CD4-positive, alpha-beta T cell treated with Interleukin-6 at 100 ng/mL for 8 hours (primary cell): ENCODE results near the gene JMJD4.
A peak's percentile ranks its signal among the peaks of the same experiment; 100 is the strongest.

Source experiments
- DNase-seq: peaks from one replicate; pipeline ENCODE4 v3.0.0-alpha.2; 2020; ENCODE audit warnings: mixed read lengths, low spot score

Gene JMJD4

GRCh38 chr1:227734856-227735538 is at the start of gene JMJD4, which contains the start of gene SNAP47:
JMJD4 (minus strand) TSS chr1:227735302; CDS start chr1:227735273, 29 bp downstream.
SNAP47 (plus strand) TSS chr1:227735435; CDS start chr1:227747737, 12,302 bp downstream.
- peak; percentile 91 for DNase-seq

- DNase-seq = no peak
Measured at GRCh38 chr1:227782226-227782625, 47.1 kb upstream of the JMJD4 start.

- DNase-seq = no peak
Measured at GRCh38 chr1:227781314-227781930, 46.3 kb upstream of the JMJD4 start.

GRCh38 chr1:227780101-227781044 is 45.3 kb upstream of the JMJD4 start:
- no peak for DNase-seq

- DNase-seq = no peak
Measured at GRCh38 chr1:227779685-227780084, 44.6 kb upstream of the JMJD4 start.

GRCh38 chr1:227779021-227779441 is 43.9 kb upstream of the JMJD4 start:
- no peak for DNase-seq

GRCh38 chr1:227778401-227778947 is 43.4 kb upstream of the JMJD4 start:
- no peak for DNase-seq

- no peak for DNase-seq
Measured at GRCh38 chr1:227777646-227778045, 42.5 kb upstream of the JMJD4 start.

GRCh38 chr1:227777156-227777555 is 42.1 kb upstream of the JMJD4 start:
- DNase-seq = no peak

GRCh38 chr1:227776331-227776771 is 41.2 kb upstream of the JMJD4 start:
- DNase-seq = no peak

- no peak for DNase-seq
Measured at GRCh38 chr1:227775841-227776240, 40.7 kb upstream of the JMJD4 start.

- DNase-seq = no peak
Measured at GRCh38 chr1:227774821-227775661, 39.9 kb upstream of the JMJD4 start.

GRCh38 chr1:227774051-227774731 is 39.1 kb upstream of the JMJD4 start:
- no peak for DNase-seq

- no peak for DNase-seq
Measured at GRCh38 chr1:227773558-227773957, 38.5 kb upstream of the JMJD4 start.

GRCh38 chr1:227771771-227772170 is 36.7 kb upstream of the JMJD4 start:
- no peak for DNase-seq

GRCh38 chr1:227771326-227771725 is 36.2 kb upstream of the JMJD4 start:
- DNase-seq = no peak

- no peak for DNase-seq
Measured at GRCh38 chr1:227770812-227771211, 35.7 kb upstream of the JMJD4 start.

- no peak for DNase-seq
Measured at GRCh38 chr1:227769936-227770494, 34.9 kb upstream of the JMJD4 start.

- DNase-seq = no peak
Measured at GRCh38 chr1:227769047-227769935, 34.2 kb upstream of the JMJD4 start.
